Mammary epithelial cell (primary cell): Measurements from ENCODE around the gene ADGRE1.

ENCODE experiments used
- EZH2 ChIP-seq: IDR thresholded peaks from 2 replicates; pipeline ENCODE4 v1.6.1; 2012; ENCODE audit warnings: low read length, inconsistent platforms, borderline replicate concordance
- TF ChIP-seq, protein P1 (sequence below), 2 donors: IDR thresholded peaks in 1 of 2; conservative IDR thresholded peaks in 1 of 2; 2 replicates each; pipeline ENCODE4 v1.5.1; 2011 to 2012; ENCODE audit warnings: inconsistent platforms in 2 of 2, low read length in 2 of 2, mild to moderate bottlenecking in 2 of 2, control low read depth in 1 of 2, low read depth in 1 of 2; ENCODE audit not compliant: insufficient read depth in 1 of 2; ENCODE audit errors: extremely low read depth in 1 of 2

DNA sequence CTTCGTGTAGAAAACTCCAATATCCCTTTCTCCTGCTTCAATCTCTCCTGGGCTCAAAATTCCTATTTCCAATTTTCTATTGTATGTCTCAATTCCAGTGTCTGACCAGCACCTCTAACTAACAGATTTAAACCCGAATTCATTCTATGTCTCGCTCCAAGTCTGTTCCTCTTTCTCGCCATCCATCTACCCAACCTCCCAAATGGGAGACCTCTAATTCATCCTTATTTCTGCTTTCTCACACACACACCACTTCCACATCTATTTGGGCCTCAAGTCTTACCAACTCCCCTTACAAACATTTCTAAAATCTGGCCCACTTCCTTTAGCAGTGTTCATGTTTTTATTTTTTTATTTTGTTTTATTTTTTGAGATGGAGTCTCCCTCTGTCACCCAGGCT lies 80.6 kb downstream of the ADGRE1 start:
- TF ChIP-seq, protein P1, sequence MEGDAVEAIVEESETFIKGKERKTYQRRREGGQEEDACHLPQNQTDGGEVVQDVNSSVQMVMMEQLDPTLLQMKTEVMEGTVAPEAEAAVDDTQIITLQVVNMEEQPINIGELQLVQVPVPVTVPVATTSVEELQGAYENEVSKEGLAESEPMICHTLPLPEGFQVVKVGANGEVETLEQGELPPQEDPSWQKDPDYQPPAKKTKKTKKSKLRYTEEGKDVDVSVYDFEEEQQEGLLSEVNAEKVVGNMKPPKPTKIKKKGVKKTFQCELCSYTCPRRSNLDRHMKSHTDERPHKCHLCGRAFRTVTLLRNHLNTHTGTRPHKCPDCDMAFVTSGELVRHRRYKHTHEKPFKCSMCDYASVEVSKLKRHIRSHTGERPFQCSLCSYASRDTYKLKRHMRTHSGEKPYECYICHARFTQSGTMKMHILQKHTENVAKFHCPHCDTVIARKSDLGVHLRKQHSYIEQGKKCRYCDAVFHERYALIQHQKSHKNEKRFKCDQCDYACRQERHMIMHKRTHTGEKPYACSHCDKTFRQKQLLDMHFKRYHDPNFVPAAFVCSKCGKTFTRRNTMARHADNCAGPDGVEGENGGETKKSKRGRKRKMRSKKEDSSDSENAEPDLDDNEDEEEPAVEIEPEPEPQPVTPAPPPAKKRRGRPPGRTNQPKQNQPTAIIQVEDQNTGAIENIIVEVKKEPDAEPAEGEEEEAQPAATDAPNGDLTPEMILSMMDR (conservative IDR thresholded peaks at IDR 0.05 in 1 of 2, IDR thresholded peaks at IDR 0.05 in 1 of 2; ENCODE audit: extremely low read depth in 1 of 2, insufficient read depth in 1 of 2, low read depth in 1 of 2, low read length in 2 of 2) = no peak
- TF ChIP-seq EZH2 = no peak
